Uterus (tissue), 2 donors: ENCODE measurements around the gene DENND2A.

Experiments used
- POLR2A ChIP-seq, 2 donors: fragments of 450-650 bp; IDR thresholded peaks; one replicate each; pipeline ENCODE4 v1.6.1; 2016; ENCODE audit warnings: antibody characterized with exemption in 2 of 2, mild to moderate bottlenecking in 1 of 2, moderate library complexity in 1 of 2
- TF ChIP-seq, protein P1 (sequence below), 4 experiments: fragments of 200-600 bp in 2 of 4; fragments of 450-650 bp in 2 of 4; sonication (generic) in 2 of 4; IDR thresholded peaks; one replicate each; pipeline ENCODE4 v1.5.1; 2016 to 2019; ENCODE audit warnings: antibody characterized with exemption in 4 of 4, mild to moderate bottlenecking in 2 of 4, moderate library complexity in 1 of 4

- TF ChIP-seq, protein P1, sequence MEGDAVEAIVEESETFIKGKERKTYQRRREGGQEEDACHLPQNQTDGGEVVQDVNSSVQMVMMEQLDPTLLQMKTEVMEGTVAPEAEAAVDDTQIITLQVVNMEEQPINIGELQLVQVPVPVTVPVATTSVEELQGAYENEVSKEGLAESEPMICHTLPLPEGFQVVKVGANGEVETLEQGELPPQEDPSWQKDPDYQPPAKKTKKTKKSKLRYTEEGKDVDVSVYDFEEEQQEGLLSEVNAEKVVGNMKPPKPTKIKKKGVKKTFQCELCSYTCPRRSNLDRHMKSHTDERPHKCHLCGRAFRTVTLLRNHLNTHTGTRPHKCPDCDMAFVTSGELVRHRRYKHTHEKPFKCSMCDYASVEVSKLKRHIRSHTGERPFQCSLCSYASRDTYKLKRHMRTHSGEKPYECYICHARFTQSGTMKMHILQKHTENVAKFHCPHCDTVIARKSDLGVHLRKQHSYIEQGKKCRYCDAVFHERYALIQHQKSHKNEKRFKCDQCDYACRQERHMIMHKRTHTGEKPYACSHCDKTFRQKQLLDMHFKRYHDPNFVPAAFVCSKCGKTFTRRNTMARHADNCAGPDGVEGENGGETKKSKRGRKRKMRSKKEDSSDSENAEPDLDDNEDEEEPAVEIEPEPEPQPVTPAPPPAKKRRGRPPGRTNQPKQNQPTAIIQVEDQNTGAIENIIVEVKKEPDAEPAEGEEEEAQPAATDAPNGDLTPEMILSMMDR (IDR thresholded peaks at IDR 0.05): no peak
- no peak for TF ChIP-seq POLR2A (IDR thresholded peaks at IDR 0.05)
Measured at GRCh38 chr7:140659856-140660255, 19.2 kb upstream of the DENND2A start.
